Spinal cord (tissue), 10 donors: Measurements from ENCODE around the gene HES3. TPM values are rescaled to one million over a fixed set of nuclear protein-coding genes. Genes with fewer than 3 reads are reported as not detected.
A peak's percentile ranks its signal among the peaks of the same experiment; 100 is the strongest.
"Not testable (repeated sequence)": the region's sequence is repeated elsewhere in the genome, so short reads cannot be mapped to it uniquely, and the experiment has no call there.

ENCODE experiments used
- DNase-seq, 6 donors: peaks; one replicate each; pipeline versions ENCODE4 v3.0.0 to v3.0.0-alpha.2; 2013 to 2015; ENCODE audit warnings: low spot score in 6 of 6, low read depth in 4 of 6
- H3K27ac ChIP-seq: one replicate; pipeline ENCODE4 v1.5.1; 2013; ENCODE audit warnings: low read depth, low read length, control low read depth
- H3K27me3 ChIP-seq: one replicate; pipeline ENCODE4 v1.6.1; 2013; ENCODE audit warnings: low read length; ENCODE audit not compliant: control insufficient read depth, insufficient read depth
- H3K36me3 ChIP-seq: one replicate; pipeline ENCODE4 v1.6.1; 2013; ENCODE audit warnings: low read length; ENCODE audit not compliant: control insufficient read depth, insufficient read depth
- H3K4me1 ChIP-seq: one replicate; pipeline ENCODE4 v1.6.1; 2013; ENCODE audit warnings: low read length; ENCODE audit not compliant: control insufficient read depth, insufficient read depth
- H3K4me3 ChIP-seq: one replicate; pipeline ENCODE4 v1.5.1; 2013; ENCODE audit warnings: low read depth, low read length, control low read depth
- H3K9me3 ChIP-seq: one replicate; pipeline ENCODE4 v1.6.1; 2013; ENCODE audit warnings: low read length; ENCODE audit not compliant: control insufficient read depth, insufficient read depth
- WGBS: methylation state at CpG from one replicate; pipeline ENCODE4 v1.1.5; 2013; ENCODE audit warnings: missing lambda C conversion rate; ENCODE audit not compliant: insufficient coverage; 5-methylcytosine and 5-hydroxymethylcytosine counted together
- polyA plus RNA-seq, 2 donors: library from polyadenylated mRNA; unstranded; fragments of 120-200 nt; gene quantifications; one replicate each; pipeline ENCODE4 v1.2.1, GENCODE V29; 2013; ENCODE audit not compliant: insufficient read length in 2 of 2
- total RNA-seq, 2 donors: library from RNA; depleted of rRNA in 1 of 2; stranded (reverse); fragments of 120-200 nt in 1 of 2; fragments of >200 nt in 1 of 2; gene quantifications; one replicate each; pipeline versions ENCODE4 v1.2.3 to v1.2.4, GENCODE V29; 2013 to 2014
- donor health status: healthy.

The HES3 gene
- total and polyA plus RNA-seq, 4 donors: 1.8 to 3.2 TPM; not detected in 2

DNA sequence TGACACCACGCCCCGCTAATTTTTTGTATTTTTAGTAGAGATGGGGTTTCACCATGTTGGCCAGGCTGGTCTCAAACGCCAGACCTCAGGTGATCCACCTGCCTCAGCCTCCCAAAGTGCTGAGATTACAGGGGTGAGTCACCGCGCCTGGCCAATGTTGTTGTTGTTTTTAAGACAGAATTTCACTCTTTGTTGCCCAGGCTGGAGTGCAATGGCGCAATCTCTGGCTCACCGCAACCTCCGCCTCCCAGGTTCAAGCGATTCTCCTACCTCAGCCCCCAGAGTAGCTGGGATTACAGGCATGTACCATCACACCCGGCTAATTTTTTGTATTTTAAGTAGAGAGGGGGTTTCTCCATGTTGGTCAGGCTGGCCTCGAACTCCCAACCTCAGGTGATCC, 24.3 kb upstream of the HES3 start:
- 86% methylated on average over 7 of the region's 11 CpGs for WGBS
- H3K27ac ChIP-seq, H3K4me3 ChIP-seq, H3K9me3 ChIP-seq, H3K4me1 ChIP-seq, H3K27me3 ChIP-seq, DNase-seq: not testable (repeated sequence)
- H3K36me3 ChIP-seq: peaks cover 58% of the 10 kb centered on the region

- no peak for DNase-seq
- no peaks in the 10 kb centered on the region for H3K27me3 ChIP-seq
- H3K36me3 ChIP-seq: peaks cover 62% of the 10 kb centered on the region
- WGBS: 92% methylated on average over 8 of the region's 8 CpGs
- H3K4me1 ChIP-seq: no peaks in the 10 kb centered on the region
- no peaks in the 10 kb centered on the region for H3K9me3 ChIP-seq
- H3K4me3 ChIP-seq: no peak overlapping the region
- H3K27ac ChIP-seq: no peak overlapping the region
These were observed 23.7 kb upstream of the HES3 start for GRCh38 chr1:6220236-6220635.

DNA sequence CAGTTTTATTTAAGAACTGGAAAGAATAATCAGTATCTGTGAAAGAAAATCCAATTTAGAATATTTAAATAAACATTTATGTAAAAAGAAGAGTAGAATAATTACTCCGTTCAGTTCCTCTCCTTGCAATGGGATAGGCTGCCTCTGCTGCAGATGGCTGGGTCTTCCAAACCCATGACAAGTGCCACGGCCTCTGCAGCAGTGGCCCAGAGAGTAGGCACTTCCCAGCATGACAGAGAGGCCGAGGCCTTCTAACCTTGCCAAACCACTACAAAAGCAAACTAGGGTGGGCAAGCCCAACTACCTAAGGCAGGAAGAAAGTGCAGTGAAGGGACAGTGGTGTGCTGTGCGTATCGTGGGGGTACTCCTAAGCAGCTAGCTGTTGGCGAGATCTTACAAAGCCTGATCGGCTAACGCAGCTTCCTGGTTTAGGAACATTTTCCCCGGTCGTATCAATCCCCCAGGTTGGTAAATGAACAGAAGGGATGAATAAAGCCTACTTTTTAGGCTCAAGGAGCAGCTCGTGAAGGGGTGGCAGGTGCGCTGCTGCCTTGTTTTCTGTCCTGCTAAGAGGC, 22.7 kb upstream of the HES3 start:
- Histone ChIP-seq H3K27ac (no peak overlapping the region), H3K9me3 (no peaks in the 10 kb centered on the region), H3K36me3 (peaks cover 64% of the 10 kb centered on the region), H3K27me3 (no peaks in the 10 kb centered on the region), H3K4me3 (no peak overlapping the region), H3K4me1 (no peaks in the 10 kb centered on the region)
- WGBS: 89% methylated on average over 10 of the region's 12 CpGs
- DNase-seq: no peak

GRCh38 chr1:6222636-6223035, 21.3 kb upstream of the HES3 start:
- H3K9me3 ChIP-seq: no peaks in the 10 kb centered on the region
- H3K36me3 ChIP-seq: peaks cover 70% of the 10 kb centered on the region
- H3K4me3 ChIP-seq: no peak overlapping the region
- H3K4me1 ChIP-seq: no peaks in the 10 kb centered on the region
- no peak for DNase-seq
- H3K27me3 ChIP-seq: no peaks in the 10 kb centered on the region
- WGBS: 79% methylated on average over 5 of the region's 6 CpGs
- H3K27ac ChIP-seq: no peak overlapping the region

DNA sequence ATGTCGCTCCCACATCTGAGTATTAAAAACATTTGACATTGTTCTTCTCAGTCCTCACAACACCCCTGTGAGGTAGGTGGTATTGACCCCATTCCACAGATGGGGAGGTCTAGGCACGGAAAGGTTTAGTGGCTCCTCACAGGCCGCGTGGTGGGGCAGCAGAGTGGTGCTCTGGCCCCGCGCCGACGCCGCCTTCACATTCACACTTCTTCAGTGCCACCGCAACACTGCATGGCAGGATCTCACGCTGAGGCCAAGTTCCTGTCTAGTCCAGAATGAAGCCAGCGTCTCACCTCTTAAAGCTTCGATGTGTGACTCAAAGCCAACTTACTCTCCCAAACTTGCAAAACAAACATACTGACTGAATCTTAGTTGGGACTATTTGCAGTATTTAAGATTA, 20.4 kb upstream of the HES3 start:
- no peak overlapping the region for H3K27ac ChIP-seq
- no peaks in the 10 kb centered on the region for H3K27me3 ChIP-seq
- peaks cover 77% of the 10 kb centered on the region for H3K36me3 ChIP-seq
- H3K4me3 ChIP-seq: no peak overlapping the region
- no peaks in the 10 kb centered on the region for H3K9me3 ChIP-seq
- no peak for DNase-seq
- 98% methylated on average over 10 of the region's 13 CpGs for WGBS
- no peaks in the 10 kb centered on the region for H3K4me1 ChIP-seq

DNA sequence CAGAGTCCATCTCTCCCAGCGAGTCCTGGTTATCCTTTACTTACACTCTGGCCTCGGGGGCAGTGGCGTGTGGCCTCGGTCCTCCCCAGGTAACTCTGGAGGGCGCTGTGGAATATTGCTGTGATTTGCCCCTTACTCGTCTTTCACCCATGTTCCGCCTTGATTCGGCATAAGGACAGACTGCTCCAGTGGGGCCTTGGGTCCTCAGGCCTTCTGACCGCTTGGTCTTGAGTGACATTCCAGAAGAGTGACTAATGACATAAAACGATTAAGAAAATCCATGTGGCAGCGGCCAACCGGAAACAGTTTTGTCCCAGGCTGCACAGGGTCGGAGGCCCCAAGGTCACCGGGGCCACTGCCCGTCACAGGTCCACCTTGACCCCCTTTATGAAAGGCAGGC, 19.3 kb upstream of the HES3 start:
- H3K4me1 ChIP-seq: no peaks in the 10 kb centered on the region
- H3K27me3 ChIP-seq: no peaks in the 10 kb centered on the region
- peaks cover 84% of the 10 kb centered on the region for H3K36me3 ChIP-seq
- H3K9me3 ChIP-seq: no peaks in the 10 kb centered on the region
- 91% methylated on average over 14 of the region's 15 CpGs for WGBS
- no peak for DNase-seq
- no peak overlapping the region for H3K4me3 ChIP-seq
- no peak overlapping the region for H3K27ac ChIP-seq

- Histone ChIP-seq H3K9me3 (no peaks in the 10 kb centered on the region), H3K4me3 (no peak overlapping the region), H3K27me3 (no peaks in the 10 kb centered on the region), H3K4me1 (no peaks in the 10 kb centered on the region), H3K36me3 (peaks cover 88% of the 10 kb centered on the region), H3K27ac (no peak overlapping the region)
- WGBS: 91% methylated on average over 8 of the region's 8 CpGs
- no peak for DNase-seq
These were observed 18.3 kb upstream of the HES3 start for GRCh38 chr1:6225651-6226050.

DNA sequence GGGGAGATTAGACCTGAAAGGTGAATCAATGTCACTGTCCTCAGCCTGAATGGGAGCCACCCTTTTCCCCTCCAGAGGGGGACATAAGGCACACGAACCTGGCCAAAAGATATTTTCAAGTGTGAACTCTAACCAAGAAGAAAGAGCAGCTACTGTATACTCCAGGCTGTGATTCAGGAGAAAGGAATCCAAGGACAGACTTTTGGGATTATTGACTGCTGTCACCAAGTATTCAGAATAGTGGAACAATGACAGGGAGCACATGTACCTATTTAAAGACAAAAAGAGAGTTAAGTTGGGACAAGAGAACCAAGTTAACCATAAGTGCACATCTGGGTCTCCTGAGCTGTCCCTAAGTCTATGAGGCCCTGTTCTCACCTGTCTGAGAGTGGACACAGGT, 10.6 kb upstream of the HES3 start:
- Histone ChIP-seq H3K4me3 (no peak overlapping the region), H3K9me3 (no peaks in the 10 kb centered on the region), H3K36me3 (peaks cover 47% of the 10 kb centered on the region), H3K27me3 (no peaks in the 10 kb centered on the region), H3K4me1 (peaks cover 17% of the 10 kb centered on the region), H3K27ac (no peak overlapping the region)
- WGBS: 80% methylated on average over 1 of the region's 1 CpG
- no peak for DNase-seq

DNA sequence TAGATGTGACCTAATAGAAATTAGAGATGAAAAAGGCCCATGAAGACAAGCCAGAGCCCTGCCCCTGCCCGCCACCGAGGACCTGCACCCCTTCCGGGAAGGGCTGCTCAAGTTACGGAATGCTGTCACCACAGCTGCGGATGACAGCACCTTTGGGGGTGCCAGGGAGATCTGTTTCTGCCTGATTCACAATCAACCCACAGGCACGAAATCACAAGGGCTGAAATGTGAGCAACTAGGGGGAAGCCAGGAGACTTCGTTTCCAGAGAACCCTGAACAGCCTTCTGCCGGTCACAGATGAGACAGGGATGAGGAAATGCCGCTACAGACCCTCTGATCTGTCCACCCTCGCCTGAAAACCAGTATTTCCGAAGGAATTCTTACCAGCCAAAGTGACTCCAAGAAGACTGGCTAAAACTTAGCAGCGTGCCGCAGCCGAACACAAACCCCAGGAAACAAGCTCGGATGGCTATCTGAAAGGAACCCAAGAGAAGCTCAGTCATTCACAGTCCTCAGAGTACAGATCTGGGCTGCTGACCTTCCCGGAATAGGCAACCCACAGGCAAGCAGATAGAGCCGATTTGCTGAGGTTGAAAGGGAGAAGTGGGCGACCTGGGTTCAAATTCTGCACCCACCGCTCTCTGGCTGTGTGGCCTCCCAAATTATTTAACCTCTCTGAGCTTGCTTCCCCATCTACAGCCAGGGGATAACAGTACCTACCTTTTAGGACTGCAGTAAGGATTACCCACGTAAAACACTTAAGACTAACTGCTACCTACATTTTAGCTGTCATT, 9.3 kb upstream of the HES3 start:
- Histone ChIP-seq H3K4me3 (peak overlapping the region; percentile 64), H3K27ac (no peak overlapping the region), H3K9me3 (no peaks in the 10 kb centered on the region), H3K4me1 (peaks cover 26% of the 10 kb centered on the region), H3K36me3 (peaks cover 34% of the 10 kb centered on the region), H3K27me3 (peaks cover 6% of the 10 kb centered on the region)
- 44% methylated on average over 19 of the region's 20 CpGs for WGBS
- no peak for DNase-seq

DNA sequence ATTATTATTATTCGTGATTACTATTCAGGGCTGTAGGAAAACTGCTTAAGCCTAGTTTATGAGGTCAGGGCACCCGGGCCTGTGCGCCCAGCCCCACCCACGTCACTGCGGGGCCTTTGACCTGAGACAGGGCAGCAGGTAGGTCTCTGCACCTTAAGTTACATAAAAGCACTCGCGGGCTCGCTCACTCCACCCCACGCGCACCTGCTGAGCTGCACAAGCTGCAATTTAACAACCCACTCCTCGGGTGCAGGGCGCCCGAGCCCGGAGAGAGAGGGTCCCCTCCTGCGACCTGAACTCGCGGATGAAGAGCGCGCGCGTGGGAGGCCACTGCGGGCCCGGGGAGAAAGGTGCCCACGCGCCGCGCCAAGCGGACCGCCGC, 8.7 kb upstream of the HES3 start:
- Histone ChIP-seq H3K4me1 (peaks cover 32% of the 10 kb centered on the region), H3K9me3 (no peaks in the 10 kb centered on the region), H3K36me3 (peaks cover 28% of the 10 kb centered on the region), H3K4me3 (peak overlapping the region; percentile 64), H3K27ac (no peak overlapping the region), H3K27me3 (peaks cover 12% of the 10 kb centered on the region)
- peak in 1 of 6 donors; percentile 26 for DNase-seq
- 0% methylated on average over 29 of the region's 30 CpGs for WGBS
